Mucosa of gallbladder (tissue), 1 donor: ENCODE measurements around the gene TLE7. TPM values are rescaled to one million over a fixed set of nuclear protein-coding genes. Genes with fewer than 3 reads are reported as not detected.

Experiments used
- DNase-seq: peaks from one replicate; pipeline ENCODE4 v3.0.0-alpha.2; 2020; ENCODE audit warnings: low spot score
- total RNA-seq: library from RNA; stranded (reverse); gene quantifications from one replicate; pipeline ENCODE4 v1.2.1, GENCODE V29; 2021
- donor health status: DM: no; HTN: no; CAD: no.

Gene TLE7
- total RNA-seq, 1 donor from 2014 or later = 0.14 TPM

DNA sequence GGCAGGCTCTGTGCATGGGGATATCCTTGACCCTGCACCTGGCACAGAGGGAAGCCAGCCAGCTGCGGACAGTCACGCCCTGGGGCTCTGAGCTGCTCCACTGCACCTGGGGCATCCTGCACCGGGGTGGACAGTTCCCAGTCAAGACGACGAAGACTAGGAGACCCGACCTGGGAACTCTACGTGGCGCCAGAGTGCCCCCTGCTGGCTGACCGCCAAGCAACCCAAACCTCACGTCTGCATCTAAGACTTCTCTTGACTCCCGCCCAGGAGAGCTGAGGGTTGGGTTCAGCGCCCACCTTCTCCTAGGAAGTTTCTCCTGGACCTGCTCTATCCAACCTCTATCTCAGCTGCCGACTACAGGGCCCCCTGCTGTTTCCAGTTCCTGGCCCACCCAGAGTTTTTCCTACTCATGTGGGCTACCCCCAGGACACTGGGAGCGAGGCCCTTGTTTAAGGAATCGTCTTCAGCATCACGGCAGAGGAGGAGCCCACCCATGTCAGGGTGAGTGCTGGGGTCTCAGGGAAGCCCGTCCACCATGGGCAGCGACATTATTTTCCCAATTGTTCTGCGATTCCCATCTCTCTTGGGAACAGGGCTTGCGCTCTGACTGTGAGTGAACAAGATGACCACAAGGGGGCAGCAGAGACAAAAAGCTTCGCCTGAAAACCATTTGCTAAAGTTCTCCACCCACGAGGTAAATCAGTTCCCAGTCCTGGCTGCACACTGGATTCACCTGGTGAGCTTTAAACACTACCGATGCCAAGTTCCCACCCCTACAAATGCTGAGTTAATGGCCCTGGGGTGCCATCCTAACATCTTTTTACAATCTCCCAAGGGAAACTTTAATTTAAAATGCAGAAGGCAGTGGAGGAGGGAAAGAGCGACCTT, 29.3 kb downstream of the TLE7 start:
- peak; percentile 77 for DNase-seq

DNA sequence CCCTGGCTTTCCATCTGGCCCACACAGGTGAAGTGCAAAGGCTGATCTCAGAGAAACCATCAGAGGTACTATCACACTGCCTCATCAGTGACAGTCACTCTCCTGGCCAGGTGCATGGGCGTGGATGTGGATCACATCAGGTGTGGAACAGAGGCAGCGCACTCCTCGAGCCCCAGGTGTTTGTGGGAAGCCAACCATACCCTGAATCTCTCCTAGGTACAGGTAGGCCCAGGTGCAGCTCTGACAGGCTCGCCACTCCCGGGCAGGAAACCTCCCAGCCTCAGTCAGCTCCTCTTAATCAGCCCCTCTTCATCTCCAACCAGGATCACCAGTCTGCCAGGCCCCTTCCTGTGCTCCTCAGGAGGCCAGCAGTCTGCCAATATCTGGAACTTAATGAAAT, 31.7 kb downstream of the TLE7 start:
- DNase-seq = no peak

- DNase-seq = no peak
These were observed 32.7 kb downstream of the TLE7 start for GRCh38 chr16:71409011-71409775.

- no peak for DNase-seq
These were observed 33.3 kb downstream of the TLE7 start for GRCh38 chr16:71408536-71408935.

GRCh38 chr16:71407731-71408130, 34.1 kb downstream of the TLE7 start:
- no peak for DNase-seq

DNA sequence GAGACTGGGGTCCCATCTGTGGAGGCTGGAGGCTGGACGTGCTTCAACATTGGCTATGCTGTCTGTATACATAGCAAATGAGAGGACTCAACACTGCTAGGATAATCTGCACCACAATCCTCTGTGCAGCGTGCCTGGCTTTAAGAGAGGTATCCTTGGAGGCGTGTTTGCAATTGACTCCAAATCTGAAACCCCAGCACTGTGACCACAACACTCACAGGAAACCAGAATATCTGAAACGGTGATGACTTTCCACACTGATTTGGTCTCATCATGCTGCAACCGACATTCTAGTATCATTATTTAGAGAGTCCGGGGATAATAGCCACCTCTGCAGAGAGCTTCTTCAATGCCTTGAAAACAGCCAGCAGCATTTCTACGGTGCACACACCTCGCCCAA, 35.1 kb downstream of the TLE7 start:
- no peak for DNase-seq

DNA sequence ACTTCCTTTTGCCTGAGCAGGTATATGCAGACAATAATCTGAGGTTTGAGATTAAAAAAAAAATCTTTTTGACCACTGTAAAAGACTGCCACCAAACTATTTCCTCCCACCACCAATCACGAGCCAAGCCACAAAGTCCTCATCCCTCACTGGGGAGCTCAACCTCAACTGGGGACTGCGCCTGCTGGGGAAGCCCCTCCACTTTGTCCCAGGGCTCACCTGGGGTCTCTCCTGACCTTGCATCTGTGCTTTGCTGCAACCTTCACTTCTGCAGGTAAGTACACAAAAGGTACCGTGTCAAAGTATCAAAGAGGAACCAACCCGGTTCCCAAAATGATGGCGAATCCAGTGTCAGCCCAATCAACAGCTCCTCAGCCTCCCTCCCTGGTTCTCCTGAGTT, 35.5 kb downstream of the TLE7 start:
- no peak for DNase-seq

GRCh38 chr16:71404364-71404763, 37.5 kb downstream of the TLE7 start:
- no peak for DNase-seq

DNA sequence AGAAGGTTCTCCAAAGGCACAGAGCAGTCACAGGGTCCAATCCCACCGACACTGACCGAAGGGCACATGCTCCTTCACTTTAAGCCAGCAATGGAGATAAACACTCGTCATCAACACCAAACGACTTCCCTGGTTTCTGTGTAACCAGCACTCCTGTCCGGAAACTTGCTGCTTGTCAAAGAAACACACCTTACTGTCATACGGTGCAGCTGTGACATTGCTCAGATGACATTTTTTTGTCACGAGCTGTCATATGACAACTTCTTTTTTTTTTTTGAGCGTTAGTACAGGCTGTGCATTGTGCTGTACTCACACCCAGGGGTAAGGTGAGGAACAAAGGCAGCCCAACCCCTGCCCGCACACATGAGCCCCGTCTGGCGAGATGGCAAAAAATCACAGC, 39.2 kb downstream of the TLE7 start:
- DNase-seq = no peak

DNA sequence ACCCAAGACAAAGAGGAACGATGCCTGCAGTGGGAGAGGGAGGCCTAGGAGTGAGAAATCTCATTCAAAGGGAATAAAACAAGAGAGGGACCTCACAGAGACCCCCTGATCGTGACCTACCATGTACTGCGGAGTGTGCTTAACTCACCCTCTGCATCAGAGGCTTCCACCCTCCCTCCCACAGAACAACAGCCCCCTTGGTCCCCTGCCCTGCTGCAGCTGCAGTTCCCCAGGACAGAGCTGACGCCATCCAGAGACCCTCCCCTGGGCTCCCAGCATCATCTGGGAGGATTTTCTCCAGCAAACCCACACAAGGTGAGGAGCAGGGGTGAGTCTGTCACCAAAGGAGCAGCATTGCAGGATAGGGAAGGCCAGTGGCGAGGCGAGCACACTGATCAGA, 39.8 kb downstream of the TLE7 start:
- DNase-seq = no peak

GRCh38 chr16:71399801-71400563, 41.9 kb downstream of the TLE7 start:
- DNase-seq = no peak

DNA sequence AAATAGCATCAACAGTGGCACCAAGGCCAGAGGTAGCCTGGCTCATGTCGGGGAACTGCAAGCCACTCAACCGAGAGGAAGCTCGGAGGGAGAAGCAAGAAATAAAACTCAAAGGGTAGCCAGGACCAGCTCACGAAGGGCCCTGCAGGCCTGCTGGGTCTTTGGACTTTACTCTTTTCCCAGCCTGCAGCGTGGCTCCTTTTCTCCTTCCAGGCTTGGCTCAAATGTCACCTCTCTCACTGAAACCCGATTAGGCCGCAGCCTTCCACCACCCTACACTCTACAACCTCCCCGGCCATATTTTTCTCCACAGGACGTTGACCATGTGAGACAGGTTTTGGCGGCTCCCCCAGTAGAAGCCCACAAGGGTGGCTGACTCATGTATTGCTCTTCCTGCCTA, 45.3 kb downstream of the TLE7 start:
- DNase-seq = no peak

DNA sequence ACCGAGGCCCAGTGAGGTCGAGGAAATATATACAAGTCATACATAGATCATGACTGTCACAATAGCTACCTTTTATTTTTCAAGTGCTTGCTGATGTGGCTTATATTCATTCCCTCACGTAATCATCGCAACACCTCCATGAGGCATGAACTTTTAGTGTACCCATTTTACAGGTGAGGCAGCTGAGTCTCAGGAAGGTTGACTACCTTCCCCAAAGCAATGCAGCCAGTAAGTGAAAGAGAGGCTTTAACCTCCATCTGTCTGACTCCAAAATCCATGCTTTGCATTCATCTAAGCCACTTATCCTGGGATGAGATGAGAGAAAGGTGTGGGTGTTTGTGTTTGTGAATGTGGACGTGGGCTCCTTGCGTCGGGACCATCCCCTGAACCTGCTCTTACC, 52.5 kb downstream of the TLE7 start:
- no peak for DNase-seq

GRCh38 chr16:71387045-71387871, 54.6 kb downstream of the TLE7 start:
- no peak for DNase-seq

DNA sequence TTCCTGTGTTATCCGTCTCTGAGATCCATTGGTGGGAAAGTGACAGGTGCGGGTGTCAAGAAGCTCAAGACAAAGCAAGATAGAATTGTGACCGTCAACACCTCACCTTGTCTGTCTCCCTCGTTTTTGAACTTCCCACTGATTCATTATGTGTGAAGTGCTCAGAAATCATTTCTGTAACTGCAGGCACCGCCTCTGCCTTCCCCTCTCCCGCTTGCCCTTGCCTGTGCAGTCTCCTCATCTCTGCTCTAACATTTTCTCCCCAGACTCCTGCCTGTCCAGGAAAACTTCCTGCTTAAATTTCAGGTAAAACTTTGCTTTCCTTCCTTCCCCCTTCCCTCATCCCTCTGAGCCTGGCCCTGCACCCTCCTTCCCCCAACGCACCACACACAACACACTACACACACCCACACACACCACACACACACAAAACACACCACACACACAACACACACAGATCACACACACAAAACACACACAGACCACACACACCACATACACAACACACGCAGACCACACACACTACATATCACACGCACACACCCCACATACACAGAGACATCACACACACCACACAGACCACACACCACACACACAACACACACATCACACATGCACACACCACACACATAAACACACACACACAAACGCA, 57.7 kb downstream of the TLE7 start:
- no peak for DNase-seq

DNA sequence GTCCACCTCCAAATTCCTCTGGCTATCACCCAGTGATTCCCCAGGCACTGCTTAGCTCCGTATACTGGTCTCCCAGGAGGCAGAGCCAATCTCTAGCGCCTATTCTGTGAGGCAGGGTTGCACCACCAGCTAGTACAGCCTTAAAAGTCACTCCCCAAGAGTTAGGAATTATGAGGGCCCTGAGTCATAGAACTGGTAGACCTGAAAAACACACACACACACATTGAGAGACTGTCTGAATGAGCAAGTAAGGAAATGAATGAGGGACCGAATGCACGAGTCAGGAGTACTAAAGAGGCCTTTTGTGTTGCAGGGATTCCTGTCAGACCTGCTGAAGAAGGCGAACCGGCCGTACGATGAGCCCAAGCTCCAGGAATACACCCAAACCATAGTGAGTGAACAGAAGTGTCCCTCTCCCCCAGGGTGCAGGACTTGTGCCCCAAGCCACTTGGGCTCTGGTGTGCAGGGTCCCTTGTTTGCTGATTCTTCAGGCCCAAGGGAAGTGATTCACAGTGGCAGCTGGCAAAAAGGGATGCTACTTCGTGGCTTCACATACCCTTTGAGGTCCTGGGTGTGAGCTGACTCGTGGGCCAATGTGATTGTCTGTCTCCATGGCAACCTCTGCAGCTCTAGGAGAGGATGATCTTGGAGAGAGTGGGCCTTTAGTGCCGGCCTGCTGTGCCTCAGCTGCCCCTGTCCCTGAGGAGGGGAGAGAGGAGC, 58.6 kb downstream of the TLE7 start:
- no peak for DNase-seq

- DNase-seq = no peak
These were observed 61.0 kb downstream of the TLE7 start for GRCh38 chr16:71380831-71381230.
